HS-5 (cell line): ENCODE data around the gene KCNIP4.
"Not testable (repeated sequence)": the region's sequence is repeated elsewhere in the genome, so short reads cannot be mapped to it uniquely, and the experiment has no call there.

Source experiments
- DNase-seq: peaks from one replicate; pipeline ENCODE4 v3.0.0-alpha.2; 2012; ENCODE audit warnings: low read depth

Gene KCNIP4

GRCh38 chr4:20847124-20847747 is 1101.3 kb downstream of the KCNIP4 start:
- no peak for DNase-seq

- DNase-seq: no peak
Measured at GRCh38 chr4:20844311-20844710, 1104.3 kb downstream of the KCNIP4 start.

GRCh38 chr4:20840648-20841190 is 1107.9 kb downstream of the KCNIP4 start:
- DNase-seq: no peak

- peak; percentile 60 for DNase-seq
Measured at GRCh38 chr4:20839957-20840356, 1108.6 kb downstream of the KCNIP4 start.

GRCh38 chr4:20838476-20838875 is 1110.1 kb downstream of the KCNIP4 start:
- DNase-seq: no peak

- no peak for DNase-seq
Measured at GRCh38 chr4:20832826-20833225, 1115.7 kb downstream of the KCNIP4 start.

- DNase-seq: no peak
Measured at GRCh38 chr4:20831746-20832145, 1116.8 kb downstream of the KCNIP4 start.

- DNase-seq: no peak
Measured at GRCh38 chr4:20829617-20830357, 1118.8 kb downstream of the KCNIP4 start.

- no peak for DNase-seq
Measured at GRCh38 chr4:20825505-20825904, 1123.1 kb downstream of the KCNIP4 start.

- no peak for DNase-seq
Measured at GRCh38 chr4:20816287-20816686, 1132.3 kb downstream of the KCNIP4 start.

- no peak for DNase-seq
Measured at GRCh38 chr4:20813700-20814099, 1134.9 kb downstream of the KCNIP4 start.

- DNase-seq: no peak
Measured at GRCh38 chr4:20809812-20810211, 1138.8 kb downstream of the KCNIP4 start.

GRCh38 chr4:20805716-20806115 is 1142.9 kb downstream of the KCNIP4 start:
- DNase-seq: no peak

- no peak for DNase-seq
Measured at GRCh38 chr4:20787940-20788665, 1160.5 kb downstream of the KCNIP4 start.

- not testable (repeated sequence) for DNase-seq
Measured at GRCh38 chr4:20783134-20783533, 1165.4 kb downstream of the KCNIP4 start.

GRCh38 chr4:20778896-20779295 is 1169.7 kb downstream of the KCNIP4 start:
- no peak for DNase-seq

- DNase-seq: peak; percentile 13
Measured at GRCh38 chr4:20773144-20773997, 1175.2 kb downstream of the KCNIP4 start.

GRCh38 chr4:20764366-20764992 is 1184.1 kb downstream of the KCNIP4 start:
- no peak for DNase-seq

GRCh38 chr4:20761826-20762225 is 1186.7 kb downstream of the KCNIP4 start:
- no peak for DNase-seq

GRCh38 chr4:20761382-20761781 is 1187.2 kb downstream of the KCNIP4 start:
- DNase-seq: no peak

GRCh38 chr4:20760053-20760452 is 1188.5 kb downstream of the KCNIP4 start:
- DNase-seq: no peak
